Bronchial epithelial cell (primary cell): ENCODE data around the gene DIPK1C. TPM values are rescaled to one million over a fixed set of nuclear protein-coding genes. Genes with fewer than 3 reads are reported as not detected.

Source experiments
- DNase-seq: peaks from one replicate; pipeline ENCODE4 v3.0.0-alpha.2; 2010; ENCODE audit warnings: low read depth
- FAIRE-seq: peaks from 2 replicates; lab custom pipeline; 2011; peaks lifted over from hg19 to GRCh38; lab: Jason Lieb, UNC
- H3K27me3 ChIP-seq: 2 replicates; pipeline ENCODE4 v1.5.1; 2011; ENCODE audit warnings: low read length; ENCODE audit not compliant: control insufficient read depth, insufficient read depth
- H3K36me3 ChIP-seq: 2 replicates; pipeline ENCODE4 v1.5.1; 2011; ENCODE audit warnings: low read length; ENCODE audit not compliant: control insufficient read depth, insufficient read depth
- H3K4me3 ChIP-seq: 2 replicates; pipeline ENCODE4 v1.5.1; 2011; ENCODE audit warnings: mild to moderate bottlenecking, low read depth, low read length, control low read depth
- CTCF ChIP-seq: IDR thresholded peaks from 2 replicates; pipeline ENCODE4 v1.5.1; 2011; ENCODE audit warnings: mild to moderate bottlenecking, moderate library complexity, low read length, control low read depth, inconsistent platforms; ENCODE audit not compliant: insufficient read depth, severe bottlenecking
- total RNA-seq: library from RNA; depleted of rRNA; stranded (reverse); fragments of >200 nt; gene quantifications from 2 replicates; pipeline ENCODE4 v1.2.1, GENCODE V29; 2014

Gene DIPK1C
- total RNA-seq, 1 donor from 2014 or later, result not detected

- DNase-seq, result no peak
- H3K27me3 ChIP-seq, result no peaks in the 10 kb centered on the region
- no peak for TF ChIP-seq CTCF
- H3K4me3 ChIP-seq, result no peak overlapping the region
- H3K36me3 ChIP-seq, result no peaks in the 10 kb centered on the region
- no peak for FAIRE-seq
These were observed 9.5 kb downstream of the DIPK1C start for GRCh38 chr18:74447404-74448152.

DNA sequence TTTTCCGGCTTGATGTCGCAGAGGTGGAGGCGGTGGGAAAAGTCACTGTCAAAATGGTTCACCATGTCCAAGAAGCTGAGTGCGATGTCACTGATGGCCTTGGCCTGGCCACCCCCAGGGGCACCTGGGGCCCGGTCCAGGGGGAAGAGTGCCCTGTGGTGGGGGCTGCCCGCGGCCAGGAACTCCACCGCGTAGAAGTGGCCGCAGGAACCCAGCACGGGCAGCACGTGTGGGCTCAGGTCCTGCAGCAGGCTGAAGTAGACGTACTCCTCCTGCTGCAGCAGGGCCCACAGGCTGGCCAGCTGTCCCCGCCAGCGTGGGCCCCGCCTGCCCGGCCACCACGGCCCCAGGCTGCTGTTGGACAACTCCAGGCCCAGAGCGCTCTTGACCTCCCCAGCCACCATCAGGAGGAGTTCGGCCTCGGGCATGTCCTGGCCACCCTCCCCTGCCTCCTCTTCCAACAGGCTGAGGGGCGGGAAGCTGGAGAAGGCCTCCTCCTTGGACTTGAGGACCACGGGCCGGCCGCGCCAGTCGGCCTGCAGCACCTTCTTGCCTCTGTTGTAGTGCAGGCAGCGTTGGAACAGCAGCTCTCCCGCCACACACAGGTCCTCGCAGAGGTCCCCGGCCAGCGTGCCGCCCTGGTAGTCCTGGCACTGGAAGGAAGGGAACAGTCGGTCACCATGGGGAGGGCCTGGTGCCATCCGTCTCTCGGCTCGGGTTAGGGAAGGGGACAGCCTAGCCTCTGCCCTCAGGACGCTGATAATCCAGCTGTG is 10.3 kb downstream of the DIPK1C start:
- FAIRE-seq (no peak), DNase-seq (no peak)
- Histone ChIP-seq H3K27me3 (no peaks in the 10 kb centered on the region), H3K36me3 (no peaks in the 10 kb centered on the region), H3K4me3 (no peak overlapping the region)
- TF ChIP-seq CTCF, result no peak

GRCh38 chr18:74446178-74446577 is 10.9 kb downstream of the DIPK1C start:
- H3K36me3 ChIP-seq, result no peaks in the 10 kb centered on the region
- no peaks in the 10 kb centered on the region for H3K27me3 ChIP-seq
- no peak for FAIRE-seq
- no peak for DNase-seq
- H3K4me3 ChIP-seq, result no peak overlapping the region
- no peak for TF ChIP-seq CTCF

GRCh38 chr18:74445585-74445984 is 11.5 kb downstream of the DIPK1C start:
- no peak for DNase-seq
- H3K4me3 ChIP-seq, result no peak overlapping the region
- H3K27me3 ChIP-seq, result no peaks in the 10 kb centered on the region

DNA sequence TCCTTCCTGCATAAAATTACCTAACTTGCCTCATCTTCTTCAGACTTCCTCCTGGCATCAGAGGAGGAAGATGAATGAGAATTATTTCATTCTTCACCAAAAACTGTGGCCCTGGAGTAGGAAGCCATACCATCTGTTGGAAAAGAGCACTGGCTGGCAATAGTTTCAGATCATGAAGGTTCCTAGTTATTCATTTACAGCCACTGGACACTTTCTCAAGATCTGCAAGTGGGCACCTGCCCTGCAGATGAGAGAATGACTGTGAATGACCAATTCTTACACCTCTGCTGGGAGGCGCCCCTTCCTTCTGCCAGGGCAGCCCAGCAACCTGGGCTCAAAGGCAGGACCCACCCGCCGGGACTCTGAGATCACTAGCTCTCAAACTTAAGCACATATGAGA is 13.0 kb downstream of the DIPK1C start:
- no peak overlapping the region for H3K4me3 ChIP-seq
- FAIRE-seq (no peak), DNase-seq (peak; percentile 2)
- H3K27me3 ChIP-seq, result no peaks in the 10 kb centered on the region
- no peak for TF ChIP-seq CTCF
- H3K36me3 ChIP-seq, result no peaks in the 10 kb centered on the region

More at GRCh38 chr18:74445585-74445984, 11.5 kb downstream of the DIPK1C start:
- TF ChIP-seq CTCF, result no peak
- FAIRE-seq, result no peak
- no peaks in the 10 kb centered on the region for H3K36me3 ChIP-seq
